Measurements from ENCODE around the gene RUNX1.

RUNX1 gene

GRCh38 chr21:35048706-35049617, at the start of gene RUNX1:
RUNX1 (minus strand) TSS chr21:35049302.
- DNase-seq (ENCODE audit: low read depth), result peak; percentile 95
- TF ChIP-seq, protein P1, sequence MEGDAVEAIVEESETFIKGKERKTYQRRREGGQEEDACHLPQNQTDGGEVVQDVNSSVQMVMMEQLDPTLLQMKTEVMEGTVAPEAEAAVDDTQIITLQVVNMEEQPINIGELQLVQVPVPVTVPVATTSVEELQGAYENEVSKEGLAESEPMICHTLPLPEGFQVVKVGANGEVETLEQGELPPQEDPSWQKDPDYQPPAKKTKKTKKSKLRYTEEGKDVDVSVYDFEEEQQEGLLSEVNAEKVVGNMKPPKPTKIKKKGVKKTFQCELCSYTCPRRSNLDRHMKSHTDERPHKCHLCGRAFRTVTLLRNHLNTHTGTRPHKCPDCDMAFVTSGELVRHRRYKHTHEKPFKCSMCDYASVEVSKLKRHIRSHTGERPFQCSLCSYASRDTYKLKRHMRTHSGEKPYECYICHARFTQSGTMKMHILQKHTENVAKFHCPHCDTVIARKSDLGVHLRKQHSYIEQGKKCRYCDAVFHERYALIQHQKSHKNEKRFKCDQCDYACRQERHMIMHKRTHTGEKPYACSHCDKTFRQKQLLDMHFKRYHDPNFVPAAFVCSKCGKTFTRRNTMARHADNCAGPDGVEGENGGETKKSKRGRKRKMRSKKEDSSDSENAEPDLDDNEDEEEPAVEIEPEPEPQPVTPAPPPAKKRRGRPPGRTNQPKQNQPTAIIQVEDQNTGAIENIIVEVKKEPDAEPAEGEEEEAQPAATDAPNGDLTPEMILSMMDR (IDR thresholded peaks at IDR 0.05; ENCODE audit: low read depth, low read length, missing control alignments), result peak; percentile 20
- H3K4me3 ChIP-seq (ENCODE audit: low read depth, low read length), result peak within 1 kb of the TSS; percentile 53

- TF ChIP-seq, protein P1 (IDR thresholded peaks at IDR 0.05; ENCODE audit: low read depth, low read length, missing control alignments), result no peak
- H3K4me3 ChIP-seq (ENCODE audit: low read depth, low read length), result no peak overlapping the region
- DNase-seq (ENCODE audit: low read depth), result no peak
Measured at GRCh38 chr21:35097525-35097924, 48.4 kb upstream of the RUNX1 start.

DNA sequence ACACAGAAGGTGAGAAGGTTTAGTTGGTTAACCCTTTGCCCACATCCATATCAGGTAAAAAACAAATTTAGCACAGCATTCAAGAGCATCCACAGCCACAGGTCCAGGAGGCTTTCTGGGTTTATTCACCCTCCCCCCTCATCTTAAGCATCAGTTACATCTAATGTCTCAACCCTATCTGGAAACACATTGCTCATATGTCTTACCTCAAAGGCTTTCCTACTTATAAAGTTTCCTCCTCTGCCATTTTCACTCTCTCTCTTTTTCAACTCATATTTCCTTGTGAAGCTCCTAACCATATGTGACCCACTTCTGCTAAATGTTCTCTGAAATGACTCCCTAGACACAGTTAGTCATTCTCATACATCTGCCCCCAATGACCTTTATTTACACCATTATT, 47.9 kb upstream of the RUNX1 start:
- TF ChIP-seq, protein P1 (IDR thresholded peaks at IDR 0.05; ENCODE audit: low read depth, low read length, missing control alignments), result no peak
- no peak overlapping the region for H3K4me3 ChIP-seq (ENCODE audit: low read depth, low read length)
- no peak for DNase-seq (ENCODE audit: low read depth)

DNA sequence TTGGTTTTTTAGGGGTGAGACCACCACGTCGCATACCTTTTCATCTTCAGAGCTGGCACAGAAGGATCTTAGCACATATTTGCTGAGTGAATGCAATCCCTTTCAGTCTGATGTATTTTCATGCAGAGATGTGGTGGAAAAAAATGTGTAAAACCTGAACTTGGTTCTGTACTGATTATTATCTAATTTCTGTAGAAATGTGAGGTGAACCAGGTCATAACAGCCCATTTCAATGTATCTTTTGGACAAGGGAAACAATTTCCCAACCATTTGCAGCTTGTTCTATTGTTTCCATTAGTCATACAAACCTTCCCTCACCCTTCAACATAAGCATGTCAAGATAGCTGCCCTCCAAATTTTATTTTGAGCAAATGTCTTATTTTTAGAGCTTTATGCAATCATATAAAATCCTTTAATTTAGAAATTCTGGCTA, 46.8 kb upstream of the RUNX1 start:
- no peak for DNase-seq (ENCODE audit: low read depth)
- no peak overlapping the region for H3K4me3 ChIP-seq (ENCODE audit: low read depth, low read length)
- TF ChIP-seq, protein P1 (IDR thresholded peaks at IDR 0.05; ENCODE audit: low read depth, low read length, missing control alignments), result no peak

DNA sequence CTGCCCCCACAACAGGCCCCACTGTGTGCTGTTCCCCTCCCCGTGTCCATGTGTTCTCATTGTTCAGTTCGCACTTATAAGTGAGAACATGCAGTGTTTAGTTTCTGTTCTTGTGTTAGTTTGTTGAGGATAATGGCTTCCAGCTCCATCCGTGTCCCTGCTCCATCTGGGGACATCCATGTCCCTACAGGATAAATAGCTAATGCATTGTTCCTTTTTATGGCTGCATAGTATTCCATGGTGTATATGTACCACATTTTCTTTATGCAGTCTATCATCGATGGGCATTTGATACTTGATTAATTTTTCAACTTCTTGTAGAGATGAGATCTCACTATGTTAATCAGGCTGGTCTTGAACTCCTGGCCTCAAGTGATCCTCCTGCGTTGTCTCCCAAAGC, 44.4 kb upstream of the RUNX1 start:
- TF ChIP-seq, protein P1 (IDR thresholded peaks at IDR 0.05; ENCODE audit: low read depth, low read length, missing control alignments), result no peak
- H3K4me3 ChIP-seq (ENCODE audit: low read depth, low read length), result no peak overlapping the region
- DNase-seq (ENCODE audit: low read depth), result no peak

DNA sequence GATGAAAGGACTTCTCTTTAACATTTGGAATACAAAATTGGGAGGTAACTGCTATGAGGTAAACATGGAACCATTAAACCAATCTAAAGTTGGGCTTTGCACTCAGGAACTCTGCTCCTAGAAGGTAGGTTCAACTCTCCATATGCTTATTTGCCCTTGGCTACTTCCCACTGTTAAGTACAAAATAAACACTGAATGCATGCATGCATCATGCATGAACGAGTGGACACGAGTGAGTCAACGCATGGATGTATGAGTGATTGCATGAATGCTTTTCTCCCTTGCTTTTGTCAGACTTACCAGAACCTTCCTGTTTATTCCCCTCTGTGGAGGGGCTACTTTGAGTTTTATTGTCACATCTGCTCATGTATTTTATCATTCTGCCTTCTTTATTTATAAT, 42.4 kb upstream of the RUNX1 start:
- DNase-seq (ENCODE audit: low read depth), result no peak
- TF ChIP-seq, protein P1 (IDR thresholded peaks at IDR 0.05; ENCODE audit: low read depth, low read length, missing control alignments), result no peak
- H3K4me3 ChIP-seq (ENCODE audit: low read depth, low read length), result no peak overlapping the region

DNA sequence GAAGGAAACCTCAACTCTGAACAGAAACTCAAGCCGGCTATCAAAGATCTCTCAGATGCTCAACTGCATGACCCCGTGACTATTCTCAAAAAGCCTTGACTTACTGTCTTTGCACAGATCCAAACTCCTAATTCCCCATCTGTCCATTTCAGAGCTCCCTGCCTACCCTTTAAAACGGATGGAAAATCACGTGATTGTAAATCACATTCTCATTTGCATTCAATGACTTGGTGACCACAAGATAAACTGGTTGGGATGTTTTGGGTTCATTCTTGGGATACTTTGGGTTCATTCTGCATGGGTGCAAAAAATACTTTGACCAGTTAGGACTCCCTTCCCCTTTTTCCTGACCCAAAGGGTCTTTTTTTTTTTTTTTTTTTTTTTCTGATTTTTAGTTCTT, 41.3 kb upstream of the RUNX1 start:
- TF ChIP-seq, protein P1 (IDR thresholded peaks at IDR 0.05; ENCODE audit: low read depth, low read length, missing control alignments), result no peak
- H3K4me3 ChIP-seq (ENCODE audit: low read depth, low read length), result no peak overlapping the region
- no peak for DNase-seq (ENCODE audit: low read depth)

Measured in GM12864 (cell line).